H1 (cell line): ENCODE measurements around the gene ST6GALNAC3.

Experiments used
- BRCA1 ChIP-seq: IDR thresholded peaks from 2 replicates; pipeline ENCODE4 v1.6.1; 2012; ENCODE audit warnings: low read depth, low read length, improper control_type of control experiment
- CEBPB ChIP-seq: IDR thresholded peaks from 2 replicates; pipeline ENCODE4 v1.6.1; 2012; ENCODE audit warnings: low read depth, low read length
- EP300 ChIP-seq, 2 experiments: IDR thresholded peaks; 1 replicate in 1 of 2; 2 replicates in 1 of 2; pipeline ENCODE4 v1.6.1; 2011 to 2012; ENCODE audit warnings: low read depth in 2 of 2, low read length in 2 of 2, mild to moderate bottlenecking in 2 of 2, borderline replicate concordance in 1 of 2, inconsistent platforms in 1 of 2, moderate library complexity in 1 of 2
- EZH2 ChIP-seq: fragments of 200-600 bp; sonication (generic); IDR thresholded peaks from 2 replicates; pipeline ENCODE4 v1.7.1; 2012; ENCODE audit warnings: low read depth, mild to moderate bottlenecking, moderate library complexity, low read length, inconsistent platforms; ENCODE audit not compliant: severe bottlenecking
- GABPA ChIP-seq: IDR thresholded peaks from 2 replicates; pipeline ENCODE4 v1.6.1; 2011; ENCODE audit warnings: mild to moderate bottlenecking, low read length, moderate library complexity, borderline replicate concordance; ENCODE audit not compliant: insufficient read depth
- HDAC6 ChIP-seq: IDR thresholded peaks from one replicate; pipeline ENCODE4 v1.7.1; 2012; ENCODE audit warnings: low read depth, mild to moderate bottlenecking, inconsistent platforms, low read length, moderate library complexity
- JUND ChIP-seq: IDR thresholded peaks from 2 replicates; pipeline ENCODE4 v1.6.1; 2011; ENCODE audit warnings: mild to moderate bottlenecking, improper control_type of control experiment, low read length
- POLR2A ChIP-seq, 2 experiments: IDR thresholded peaks; 1 replicate in 1 of 2; 2 replicates in 1 of 2; pipeline ENCODE4 v1.6.1; 2011; ENCODE audit warnings: low read depth in 2 of 2, low read length in 2 of 2, mild to moderate bottlenecking in 2 of 2; ENCODE audit errors: control extremely low read depth in 1 of 2
- POLR2AphosphoS5 ChIP-seq: IDR thresholded peaks from 2 replicates; pipeline ENCODE4 v1.6.1; 2011; ENCODE audit warnings: low read depth, low read length
- RFX5 ChIP-seq: IDR thresholded peaks from 2 replicates; pipeline ENCODE4 v1.6.1; 2011; ENCODE audit warnings: low read depth, low read length, improper control_type of control experiment, borderline replicate concordance
- RNF2 ChIP-seq: fragments of 200-900, 300-1000 bp; sonication (generic); IDR thresholded peaks from 2 replicates; pipeline ENCODE4 v1.7.1; 2016; ENCODE audit warnings: borderline replicate concordance, low read depth, mild to moderate bottlenecking, antibody characterized with exemption, low read length; ENCODE audit not compliant: poor library complexity, severe bottlenecking; ENCODE audit errors: missing control alignments
- TAF1 ChIP-seq: IDR thresholded peaks from 2 replicates; pipeline ENCODE4 v1.6.1; 2011; ENCODE audit warnings: mild to moderate bottlenecking, low read depth, low read length
- TF ChIP-seq, protein P1 (sequence below): IDR thresholded peaks from 2 replicates; pipeline ENCODE4 v1.6.1; 2012; ENCODE audit warnings: inconsistent platforms
- TF ChIP-seq, protein P2 (sequence below), 3 experiments: IDR thresholded peaks; 1 replicate in 2 of 3; 2 replicates in 1 of 3; pipeline versions ENCODE4 v1.5.1 to v1.6.1; 2011; ENCODE audit warnings: low read length in 3 of 3, mild to moderate bottlenecking in 3 of 3, inconsistent platforms in 2 of 3, low read depth in 1 of 3, moderate library complexity in 1 of 3; ENCODE audit not compliant: insufficient read depth in 1 of 3; ENCODE audit errors: control extremely low read depth in 1 of 3

DNA sequence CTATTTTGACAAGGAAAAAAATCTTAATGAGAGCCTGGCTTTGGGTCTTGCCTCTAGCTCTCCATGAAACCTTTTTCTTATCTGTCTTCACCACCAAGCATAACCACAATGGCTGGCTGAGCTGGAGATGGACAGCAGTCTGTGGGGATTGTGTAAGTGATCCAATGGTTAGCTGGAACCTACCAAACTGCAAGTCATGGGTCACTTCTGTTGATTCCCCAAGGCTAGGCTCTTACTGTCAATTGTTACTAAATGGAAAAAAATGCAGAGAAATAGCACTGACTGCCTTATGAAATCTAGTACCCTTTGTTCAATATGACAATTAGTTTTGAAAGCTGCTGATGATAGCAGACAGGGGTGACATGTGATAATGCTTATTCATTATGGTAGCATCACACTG, 359.0 kb downstream of the ST6GALNAC3 start:
- no peak for TF ChIP-seq HDAC6
- TF ChIP-seq BRCA1 = no peak
- TF ChIP-seq RFX5 = no peak
- TF ChIP-seq, protein P1, sequence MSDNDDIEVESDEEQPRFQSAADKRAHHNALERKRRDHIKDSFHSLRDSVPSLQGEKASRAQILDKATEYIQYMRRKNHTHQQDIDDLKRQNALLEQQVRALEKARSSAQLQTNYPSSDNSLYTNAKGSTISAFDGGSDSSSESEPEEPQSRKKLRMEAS = no peak
- TF ChIP-seq, protein P2, sequence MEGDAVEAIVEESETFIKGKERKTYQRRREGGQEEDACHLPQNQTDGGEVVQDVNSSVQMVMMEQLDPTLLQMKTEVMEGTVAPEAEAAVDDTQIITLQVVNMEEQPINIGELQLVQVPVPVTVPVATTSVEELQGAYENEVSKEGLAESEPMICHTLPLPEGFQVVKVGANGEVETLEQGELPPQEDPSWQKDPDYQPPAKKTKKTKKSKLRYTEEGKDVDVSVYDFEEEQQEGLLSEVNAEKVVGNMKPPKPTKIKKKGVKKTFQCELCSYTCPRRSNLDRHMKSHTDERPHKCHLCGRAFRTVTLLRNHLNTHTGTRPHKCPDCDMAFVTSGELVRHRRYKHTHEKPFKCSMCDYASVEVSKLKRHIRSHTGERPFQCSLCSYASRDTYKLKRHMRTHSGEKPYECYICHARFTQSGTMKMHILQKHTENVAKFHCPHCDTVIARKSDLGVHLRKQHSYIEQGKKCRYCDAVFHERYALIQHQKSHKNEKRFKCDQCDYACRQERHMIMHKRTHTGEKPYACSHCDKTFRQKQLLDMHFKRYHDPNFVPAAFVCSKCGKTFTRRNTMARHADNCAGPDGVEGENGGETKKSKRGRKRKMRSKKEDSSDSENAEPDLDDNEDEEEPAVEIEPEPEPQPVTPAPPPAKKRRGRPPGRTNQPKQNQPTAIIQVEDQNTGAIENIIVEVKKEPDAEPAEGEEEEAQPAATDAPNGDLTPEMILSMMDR (IDR thresholded peaks at IDR 0.05; ENCODE audit: control extremely low read depth in 1 of 3, insufficient read depth in 1 of 3, low read depth in 1 of 3, low read length in 3 of 3) = no peak
- no peak for TF ChIP-seq POLR2AphosphoS5
- TF ChIP-seq JUND = no peak
- no peak for TF ChIP-seq CEBPB
- TF ChIP-seq TAF1 = no peak
- TF ChIP-seq GABPA = no peak
- no peak for TF ChIP-seq RNF2
- no peak for TF ChIP-seq EP300 (IDR thresholded peaks at IDR 0.05; ENCODE audit: borderline replicate concordance in 1 of 2, low read depth in 2 of 2, low read length in 2 of 2)
- TF ChIP-seq POLR2A (IDR thresholded peaks at IDR 0.05; ENCODE audit: control extremely low read depth in 1 of 2, low read depth in 2 of 2, low read length in 2 of 2) = no peak
- no peak for TF ChIP-seq EZH2
